Stimulated activated CD4-positive, alpha-beta T cell treated with anti-CD3 and anti-CD28 coated beads, TNF-alpha, amount 100 ng/mL, for 1 hour (primary cell): ENCODE measurements around the gene DCAF5.

Experiments used
- DNase-seq, 3 donors: peaks; one replicate each; pipeline ENCODE4 v3.0.0-alpha.2; 2020; ENCODE audit warnings: low read depth in 3 of 3, low spot score in 1 of 3

Gene DCAF5

GRCh38 chr14:69149461-69150244 is 3.3 kb downstream of the DCAF5 start:
- DNase-seq, result no peak

GRCh38 chr14:69142101-69142500 is 10.8 kb downstream of the DCAF5 start:
- no peak for DNase-seq

- no peak for DNase-seq
Measured at GRCh38 chr14:69141550-69141949, 11.4 kb downstream of the DCAF5 start.

GRCh38 chr14:69139743-69140142 is 13.2 kb downstream of the DCAF5 start:
- DNase-seq, result no peak

GRCh38 chr14:69137843-69138535 is 14.9 kb downstream of the DCAF5 start:
- DNase-seq, result no peak

GRCh38 chr14:69137416-69137815 is 15.5 kb downstream of the DCAF5 start:
- no peak for DNase-seq

- DNase-seq, result no peak
Measured at GRCh38 chr14:69135133-69135532, 17.8 kb downstream of the DCAF5 start.

- DNase-seq, result no peak
Measured at GRCh38 chr14:69133206-69134125, 19.5 kb downstream of the DCAF5 start.

- no peak for DNase-seq
Measured at GRCh38 chr14:69132513-69133181, 20.3 kb downstream of the DCAF5 start.

GRCh38 chr14:69131176-69131575 is 21.7 kb downstream of the DCAF5 start:
- DNase-seq, result no peak

GRCh38 chr14:69129264-69129880 is 23.5 kb downstream of the DCAF5 start:
- peak; percentile 33 to 47 (median 46) for DNase-seq

- no peak for DNase-seq
Measured at GRCh38 chr14:69118305-69118704, 34.6 kb downstream of the DCAF5 start.

GRCh38 chr14:69117020-69117767 is 35.7 kb downstream of the DCAF5 start:
- no peak for DNase-seq

GRCh38 chr14:69115407-69116185 is 37.3 kb downstream of the DCAF5 start:
- no peak for DNase-seq

GRCh38 chr14:69114763-69115162 is 38.2 kb downstream of the DCAF5 start:
- no peak for DNase-seq

GRCh38 chr14:69108358-69108757 is 44.6 kb downstream of the DCAF5 start:
- DNase-seq, result no peak

GRCh38 chr14:69107407-69108003 is 45.4 kb downstream of the DCAF5 start:
- DNase-seq, result no peak

- DNase-seq, result no peak
Measured at GRCh38 chr14:69106451-69106850, 46.5 kb downstream of the DCAF5 start.

GRCh38 chr14:69105326-69105725 is 47.6 kb downstream of the DCAF5 start:
- DNase-seq, result no peak
